BE2C (cell line): ENCODE measurements around the gene MARCHF3.

Experiments
- DNase-seq: peaks from one replicate; pipeline ENCODE4 v3.0.0-alpha.2; 2020
- H3K27me3 ChIP-seq: fragments of 250-450 bp; sonication (Bioruptor Pico); 2 replicates; pipeline ENCODE4 v1.5.1; 2020; ENCODE audit warnings: mild to moderate bottlenecking
- H3K36me3 ChIP-seq: fragments of 250-450 bp; sonication (Bioruptor Pico); 2 replicates; pipeline ENCODE4 v1.5.1; 2020; ENCODE audit warnings: mild to moderate bottlenecking
- H3K4me1 ChIP-seq: fragments of 250-450 bp; sonication (Bioruptor Pico); 2 replicates; pipeline ENCODE4 v1.5.1; 2020
- H3K4me3 ChIP-seq: 2 replicates; pipeline ENCODE4 v1.5.1; 2011; ENCODE audit warnings: low read depth, low read length
- H3K9me3 ChIP-seq: fragments of 250-450 bp; sonication (Bioruptor Pico); 2 replicates; pipeline ENCODE4 v1.5.1; 2020
- CTCF ChIP-seq: IDR thresholded peaks from 2 replicates; pipeline ENCODE4 v1.5.1; 2012; ENCODE audit warnings: mild to moderate bottlenecking, low read depth, low read length

The MARCHF3 gene

DNA sequence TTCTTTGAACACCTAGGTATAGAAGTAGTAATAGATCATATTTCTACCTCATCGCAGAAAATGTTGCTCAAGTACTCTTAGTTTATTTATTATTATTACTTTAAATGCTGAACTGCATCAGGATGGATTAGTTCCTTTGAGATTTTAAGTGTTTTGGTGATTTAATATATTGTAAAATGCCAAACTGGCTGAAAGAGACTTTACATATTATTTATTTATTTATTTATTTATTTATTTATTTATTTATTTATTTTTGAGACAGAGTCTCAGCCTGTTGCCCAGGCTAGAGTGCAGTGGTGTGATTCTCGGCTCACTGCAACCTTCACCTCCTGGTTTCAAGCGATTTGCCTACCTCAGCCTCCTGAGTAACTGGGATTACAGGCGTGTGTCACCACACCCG is 211.1 kb downstream of the MARCHF3 start:
- DNase-seq: no peak

GRCh38 chr5:126818736-126819135 is 211.6 kb downstream of the MARCHF3 start:
- no peak for DNase-seq
- H3K27me3 ChIP-seq: no peaks in the 10 kb centered on the region
- H3K4me3 ChIP-seq: no peak overlapping the region
- H3K9me3 ChIP-seq: no peaks in the 10 kb centered on the region; the same call in 1 of the 2 replicates
- H3K36me3 ChIP-seq: peaks cover 92% of the 10 kb centered on the region
- TF ChIP-seq CTCF: no peak
- H3K4me1 ChIP-seq: no peaks in the 10 kb centered on the region

More for the DNA sequence above, 211.1 kb downstream of the MARCHF3 start:
- H3K9me3 ChIP-seq: no peaks in the 10 kb centered on the region; the same call in 1 of the 2 replicates
- no peak for TF ChIP-seq CTCF
- H3K4me3 ChIP-seq: no peak overlapping the region
- no peaks in the 10 kb centered on the region for H3K4me1 ChIP-seq
- H3K36me3 ChIP-seq: peaks cover 93% of the 10 kb centered on the region
- no peaks in the 10 kb centered on the region for H3K27me3 ChIP-seq
